Esophagus muscularis mucosa (tissue), 3 donors: Measurements from ENCODE around the gene USP5.
"Not testable (repeated sequence)": the region's sequence is repeated elsewhere in the genome, so short reads cannot be mapped to it uniquely, and the experiment has no call there.

Experiments used
- POLR2A ChIP-seq: fragments of 450-650 bp; IDR thresholded peaks from one replicate; pipeline ENCODE4 v1.6.1; 2017; ENCODE audit warnings: antibody characterized with exemption, moderate library complexity, mild to moderate bottlenecking, low read depth
- TF ChIP-seq, protein P1 (sequence below), 3 experiments: fragments of 200-600 bp in 2 of 3; fragments of 450-650 bp in 1 of 3; sonication (generic) in 2 of 3; IDR thresholded peaks; one replicate each; pipeline ENCODE4 v1.5.1; 2017 to 2019; ENCODE audit warnings: antibody characterized with exemption in 3 of 3, mild to moderate bottlenecking in 2 of 3, moderate library complexity in 1 of 3

DNA sequence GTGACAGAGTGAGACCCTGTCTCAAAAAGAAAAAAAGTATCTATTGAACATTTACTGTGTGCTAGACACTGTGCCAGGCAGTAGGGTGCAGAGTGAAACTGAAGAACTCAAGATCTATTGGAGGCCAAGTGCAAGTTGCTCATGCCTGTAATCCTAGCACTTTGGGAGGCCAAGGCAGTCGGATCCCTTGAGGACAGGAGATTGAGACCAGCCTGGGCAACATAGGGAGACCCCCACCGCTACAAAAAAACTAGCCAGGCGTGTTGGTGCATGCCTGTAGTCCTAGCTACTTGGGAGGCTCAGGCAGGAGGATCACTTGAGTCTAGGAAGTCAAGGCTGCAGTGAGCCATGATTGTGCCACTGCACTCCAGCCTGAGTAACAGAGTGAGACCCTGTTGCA, 40.7 kb downstream of the USP5 start:
- not testable (repeated sequence) for TF ChIP-seq POLR2A
- TF ChIP-seq, protein P1, sequence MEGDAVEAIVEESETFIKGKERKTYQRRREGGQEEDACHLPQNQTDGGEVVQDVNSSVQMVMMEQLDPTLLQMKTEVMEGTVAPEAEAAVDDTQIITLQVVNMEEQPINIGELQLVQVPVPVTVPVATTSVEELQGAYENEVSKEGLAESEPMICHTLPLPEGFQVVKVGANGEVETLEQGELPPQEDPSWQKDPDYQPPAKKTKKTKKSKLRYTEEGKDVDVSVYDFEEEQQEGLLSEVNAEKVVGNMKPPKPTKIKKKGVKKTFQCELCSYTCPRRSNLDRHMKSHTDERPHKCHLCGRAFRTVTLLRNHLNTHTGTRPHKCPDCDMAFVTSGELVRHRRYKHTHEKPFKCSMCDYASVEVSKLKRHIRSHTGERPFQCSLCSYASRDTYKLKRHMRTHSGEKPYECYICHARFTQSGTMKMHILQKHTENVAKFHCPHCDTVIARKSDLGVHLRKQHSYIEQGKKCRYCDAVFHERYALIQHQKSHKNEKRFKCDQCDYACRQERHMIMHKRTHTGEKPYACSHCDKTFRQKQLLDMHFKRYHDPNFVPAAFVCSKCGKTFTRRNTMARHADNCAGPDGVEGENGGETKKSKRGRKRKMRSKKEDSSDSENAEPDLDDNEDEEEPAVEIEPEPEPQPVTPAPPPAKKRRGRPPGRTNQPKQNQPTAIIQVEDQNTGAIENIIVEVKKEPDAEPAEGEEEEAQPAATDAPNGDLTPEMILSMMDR (IDR thresholded peaks at IDR 0.05), result not testable (repeated sequence)
